ENCODE data around the gene PKP4. TPM values are rescaled to one million over a fixed set of nuclear protein-coding genes. Genes with fewer than 3 reads are reported as not detected.

Gene PKP4
- total RNA-seq, 2 donors from 2014 or later = 43.7 to 67.3 TPM

DNA sequence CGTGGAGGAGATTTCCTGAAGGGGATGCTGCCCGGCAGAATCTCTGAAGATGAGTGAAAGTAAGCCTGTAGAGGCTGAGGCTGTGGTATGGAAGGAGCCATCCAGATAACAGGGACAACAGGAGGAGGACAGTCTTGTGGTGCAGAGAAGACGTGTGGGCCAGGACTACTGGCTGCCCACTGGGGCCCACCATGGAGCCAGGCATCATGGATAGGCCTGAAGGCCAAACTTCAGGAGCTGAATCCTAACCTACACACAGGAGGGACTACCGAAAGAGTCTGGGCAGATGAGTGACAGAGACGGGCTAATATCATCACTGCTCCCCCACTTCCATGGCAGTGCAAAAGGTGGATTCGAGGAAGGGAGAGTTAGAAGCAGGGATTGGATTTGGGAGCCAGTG, 207.0 kb downstream of the PKP4 start:
- Histone ChIP-seq H3K9me3 (no peaks in the 10 kb centered on the region), H3K27ac (no peak overlapping the region), H3K4me3 (no peak overlapping the region), H3K36me3 (peaks cover 6% of the 10 kb centered on the region), H3K4me1 (no peaks in the 10 kb centered on the region), H3K9ac (ENCODE audit: low read depth in 2 of 2, low read length in 2 of 2) (no peak overlapping the region), H3K27me3 (no peaks in the 10 kb centered on the region)
- DNase-seq = no peak
- intact Hi-C loops (cut with DNase I) = no loop called here
- TF ChIP-seq, protein P1, sequence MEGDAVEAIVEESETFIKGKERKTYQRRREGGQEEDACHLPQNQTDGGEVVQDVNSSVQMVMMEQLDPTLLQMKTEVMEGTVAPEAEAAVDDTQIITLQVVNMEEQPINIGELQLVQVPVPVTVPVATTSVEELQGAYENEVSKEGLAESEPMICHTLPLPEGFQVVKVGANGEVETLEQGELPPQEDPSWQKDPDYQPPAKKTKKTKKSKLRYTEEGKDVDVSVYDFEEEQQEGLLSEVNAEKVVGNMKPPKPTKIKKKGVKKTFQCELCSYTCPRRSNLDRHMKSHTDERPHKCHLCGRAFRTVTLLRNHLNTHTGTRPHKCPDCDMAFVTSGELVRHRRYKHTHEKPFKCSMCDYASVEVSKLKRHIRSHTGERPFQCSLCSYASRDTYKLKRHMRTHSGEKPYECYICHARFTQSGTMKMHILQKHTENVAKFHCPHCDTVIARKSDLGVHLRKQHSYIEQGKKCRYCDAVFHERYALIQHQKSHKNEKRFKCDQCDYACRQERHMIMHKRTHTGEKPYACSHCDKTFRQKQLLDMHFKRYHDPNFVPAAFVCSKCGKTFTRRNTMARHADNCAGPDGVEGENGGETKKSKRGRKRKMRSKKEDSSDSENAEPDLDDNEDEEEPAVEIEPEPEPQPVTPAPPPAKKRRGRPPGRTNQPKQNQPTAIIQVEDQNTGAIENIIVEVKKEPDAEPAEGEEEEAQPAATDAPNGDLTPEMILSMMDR (IDR thresholded peaks at IDR 0.05) = no peak

DNA sequence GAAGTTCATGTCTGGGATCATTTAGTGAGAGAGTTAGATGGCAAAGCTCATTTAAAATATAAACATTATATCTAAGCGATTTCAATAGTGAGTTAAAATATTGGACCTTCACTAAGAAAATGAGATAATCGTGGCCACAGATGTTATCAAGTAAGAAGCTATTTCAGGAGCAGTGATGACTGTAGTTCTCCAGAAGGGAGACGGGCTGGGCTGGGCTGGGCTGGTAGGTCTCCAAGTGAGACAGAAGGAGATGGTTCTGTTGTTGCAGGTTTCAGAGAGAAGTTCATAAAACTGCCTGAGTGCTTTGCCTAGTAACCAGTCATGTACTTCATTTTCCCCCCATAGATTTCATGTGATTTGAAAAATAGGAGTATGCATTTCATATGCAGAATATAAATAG, 208.2 kb downstream of the PKP4 start:
- no peak overlapping the region for H3K4me3 ChIP-seq
- no peak overlapping the region for H3K27ac ChIP-seq
- no peak for DNase-seq
- H3K36me3 ChIP-seq = peaks cover 6% of the 10 kb centered on the region
- H3K9me3 ChIP-seq = no peaks in the 10 kb centered on the region
- intact Hi-C loops (cut with DNase I) = no loop called here
- TF ChIP-seq, protein P1 (IDR thresholded peaks at IDR 0.05) = no peak
- no peaks in the 10 kb centered on the region for H3K4me1 ChIP-seq
- H3K27me3 ChIP-seq = no peaks in the 10 kb centered on the region
- no peak overlapping the region for H3K9ac ChIP-seq (ENCODE audit: low read depth in 2 of 2, low read length in 2 of 2)

DNA sequence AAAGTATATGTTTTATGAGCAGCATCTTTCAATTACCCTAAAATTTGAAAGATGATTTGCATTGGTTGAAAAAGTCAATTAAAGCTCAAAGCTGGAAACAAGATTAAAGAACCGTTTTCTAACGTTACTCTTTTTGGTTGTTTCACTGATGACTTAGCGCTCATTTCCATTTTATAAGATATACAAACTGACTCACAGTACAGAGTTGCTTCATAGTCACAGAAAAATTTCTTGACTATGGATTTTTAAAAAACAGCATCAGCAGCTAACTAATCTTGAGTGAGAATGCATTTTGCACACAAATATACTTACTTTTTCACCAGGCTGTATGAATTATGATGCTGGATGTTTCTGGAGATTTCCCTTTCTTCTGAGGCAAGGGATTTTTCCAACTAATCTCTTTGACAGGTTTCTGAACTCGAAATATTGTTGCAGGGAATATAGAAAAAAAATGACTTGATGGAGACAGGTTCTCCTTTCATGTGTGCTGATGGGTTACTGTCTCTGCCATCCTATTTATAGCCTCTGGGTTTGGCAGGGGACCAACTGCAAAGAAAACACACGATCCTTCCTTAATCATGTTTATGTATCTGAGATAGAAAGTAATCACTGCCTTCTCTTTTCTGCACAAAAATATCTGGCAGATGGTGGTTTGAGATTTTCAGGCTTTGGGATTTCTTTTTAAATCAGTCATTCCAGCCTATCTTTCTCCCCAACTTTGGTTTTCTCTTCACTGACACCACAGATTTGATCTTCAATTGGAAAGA, 209.0 kb downstream of the PKP4 start:
- Histone ChIP-seq H3K36me3 (peaks cover 6% of the 10 kb centered on the region), H3K4me3 (no peak overlapping the region), H3K27ac (no peak overlapping the region), H3K9ac (ENCODE audit: low read depth in 2 of 2, low read length in 2 of 2) (no peak overlapping the region), H3K9me3 (no peaks in the 10 kb centered on the region), H3K4me1 (no peaks in the 10 kb centered on the region), H3K27me3 (no peaks in the 10 kb centered on the region)
- TF ChIP-seq, protein P1 (IDR thresholded peaks at IDR 0.05) = no peak
- no peak for DNase-seq
- intact Hi-C loops (cut with DNase I) = no loop called here

DNA sequence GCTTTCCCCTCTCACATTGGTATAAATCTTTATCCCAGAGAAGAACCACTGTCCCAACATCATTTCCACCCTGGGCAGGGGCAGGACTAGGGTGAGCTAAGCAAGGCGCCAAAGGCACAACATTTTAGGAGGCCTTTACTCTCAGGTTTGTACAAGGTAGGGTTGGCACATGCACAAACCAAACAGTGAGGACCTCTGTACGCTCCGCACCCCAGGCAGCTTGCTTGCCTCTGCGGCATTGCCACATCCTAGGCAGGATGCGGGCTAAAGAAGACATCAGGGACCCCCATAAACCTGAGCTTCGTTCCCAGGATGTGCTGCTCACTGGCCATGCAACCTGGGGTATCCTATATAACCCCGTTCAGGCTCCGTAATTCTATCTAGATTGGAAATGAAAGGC, 210.2 kb downstream of the PKP4 start:
- no peak overlapping the region for H3K9ac ChIP-seq (ENCODE audit: low read depth in 2 of 2, low read length in 2 of 2)
- TF ChIP-seq, protein P1 (IDR thresholded peaks at IDR 0.05) = no peak

DNA sequence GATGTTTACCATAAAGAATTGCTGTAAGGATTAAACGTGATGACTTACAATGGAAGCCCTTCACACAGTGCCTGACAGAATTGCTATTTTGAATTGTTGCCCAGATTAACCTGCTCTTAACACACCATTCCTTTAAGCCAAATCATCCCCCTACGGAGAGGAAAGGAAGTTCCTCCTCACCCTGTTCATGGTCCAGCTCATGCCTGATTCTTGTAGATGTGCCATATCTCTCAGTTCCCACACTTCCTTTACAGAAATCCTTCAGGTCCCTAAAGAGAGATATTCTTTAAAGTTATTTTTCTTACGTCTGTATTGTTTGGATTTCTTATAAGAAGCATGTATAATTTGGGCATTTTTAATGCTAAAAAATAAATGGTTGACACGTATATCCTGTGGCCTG, 210.8 kb downstream of the PKP4 start:
- Histone ChIP-seq H3K27ac (no peak overlapping the region), H3K9me3 (no peaks in the 10 kb centered on the region), H3K9ac (ENCODE audit: low read depth in 2 of 2, low read length in 2 of 2) (no peak overlapping the region), H3K4me1 (no peaks in the 10 kb centered on the region), H3K27me3 (no peaks in the 10 kb centered on the region), H3K36me3 (peaks cover 6% of the 10 kb centered on the region), H3K4me3 (no peak overlapping the region)
- intact Hi-C loops (cut with DNase I) = no loop called here
- TF ChIP-seq, protein P1 (IDR thresholded peaks at IDR 0.05) = no peak
- no peak for DNase-seq

More for the DNA sequence above, 210.2 kb downstream of the PKP4 start:
- H3K9me3 ChIP-seq = no peaks in the 10 kb centered on the region
- no peak for DNase-seq
- no peak overlapping the region for H3K4me3 ChIP-seq
- peaks cover 6% of the 10 kb centered on the region for H3K36me3 ChIP-seq
- intact Hi-C loops (cut with DNase I) = no loop called here
- H3K4me1 ChIP-seq = no peaks in the 10 kb centered on the region
- H3K27ac ChIP-seq = no peak overlapping the region
- H3K27me3 ChIP-seq = no peaks in the 10 kb centered on the region

Measured in colonic mucosa (tissue), 4 donors.